SH-SY5Y (cell line): Measurements from ENCODE around the gene LRRC8D.

Source experiments
- GATA2 ChIP-seq: IDR thresholded peaks from 2 replicates; pipeline ENCODE4 v1.6.1; 2011; ENCODE audit warnings: mild to moderate bottlenecking, low read depth, low read length
- GATA3 ChIP-seq: IDR thresholded peaks from 2 replicates; pipeline ENCODE4 v1.6.1; 2011; ENCODE audit warnings: low read depth, mild to moderate bottlenecking, low read length, moderate library complexity

- no peak for TF ChIP-seq GATA3
- TF ChIP-seq GATA2: no peak
These were observed 24.0 kb downstream of the LRRC8D start for GRCh38 chr1:89844860-89845259.
